Ectodermal cell (in vitro differentiated cells): ENCODE results near the gene RARA.
A peak's percentile ranks its signal among the peaks of the same experiment; 100 is the strongest.
"Not testable (repeated sequence)": the region's sequence is repeated elsewhere in the genome, so short reads cannot be mapped to it uniquely, and the experiment has no call there.

Experiments used
- H3K27ac ChIP-seq: 2 replicates; pipeline ENCODE4 v1.7.0; 2013; ENCODE audit warnings: mild to moderate bottlenecking, low read depth, low read length; ENCODE audit not compliant: insufficient read depth, poor library complexity, severe bottlenecking
- H3K27me3 ChIP-seq: 2 replicates; pipeline ENCODE4 v1.7.0; 2013; ENCODE audit warnings: mild to moderate bottlenecking, low read length; ENCODE audit not compliant: insufficient read depth, control insufficient read depth, poor library complexity, severe bottlenecking
- H3K36me3 ChIP-seq: one replicate; pipeline ENCODE4 v1.7.0; 2013; ENCODE audit warnings: low read length; ENCODE audit not compliant: control insufficient read depth, insufficient read depth
- H3K4me1 ChIP-seq: one replicate; pipeline ENCODE4 v1.7.0; 2013; ENCODE audit warnings: low read length; ENCODE audit not compliant: control insufficient read depth, insufficient read depth
- H3K4me3 ChIP-seq: 2 replicates; pipeline ENCODE4 v1.7.0; 2013; ENCODE audit warnings: low read depth, low read length, control low read depth; ENCODE audit not compliant: insufficient read depth
- H3K9me3 ChIP-seq: 2 replicates; pipeline ENCODE4 v1.7.0; 2013; ENCODE audit warnings: mild to moderate bottlenecking, low read length, moderate library complexity; ENCODE audit not compliant: control insufficient read depth
- WGBS, 2 experiments: methylation state at CpG; one replicate each; pipeline ENCODE4 v1.1.7; 2013; ENCODE audit warnings: missing lambda C conversion rate in 2 of 2; 5-methylcytosine and 5-hydroxymethylcytosine counted together

RARA gene

GRCh38 chr17:40361063-40361924, 52.3 kb downstream of the RARA start:
- H3K4me3 ChIP-seq = no peak overlapping the region
- H3K36me3 ChIP-seq = no peaks in the 10 kb centered on the region
- peaks cover 41% of the 10 kb centered on the region for H3K27me3 ChIP-seq
- H3K4me1 ChIP-seq = peaks cover 10% of the 10 kb centered on the region
- no peaks in the 10 kb centered on the region for H3K9me3 ChIP-seq
- H3K27ac ChIP-seq = no peak overlapping the region
- WGBS, 2 experiments = 53 to 54% methylated on average over 25 to 30 of the region's 32 CpGs

DNA sequence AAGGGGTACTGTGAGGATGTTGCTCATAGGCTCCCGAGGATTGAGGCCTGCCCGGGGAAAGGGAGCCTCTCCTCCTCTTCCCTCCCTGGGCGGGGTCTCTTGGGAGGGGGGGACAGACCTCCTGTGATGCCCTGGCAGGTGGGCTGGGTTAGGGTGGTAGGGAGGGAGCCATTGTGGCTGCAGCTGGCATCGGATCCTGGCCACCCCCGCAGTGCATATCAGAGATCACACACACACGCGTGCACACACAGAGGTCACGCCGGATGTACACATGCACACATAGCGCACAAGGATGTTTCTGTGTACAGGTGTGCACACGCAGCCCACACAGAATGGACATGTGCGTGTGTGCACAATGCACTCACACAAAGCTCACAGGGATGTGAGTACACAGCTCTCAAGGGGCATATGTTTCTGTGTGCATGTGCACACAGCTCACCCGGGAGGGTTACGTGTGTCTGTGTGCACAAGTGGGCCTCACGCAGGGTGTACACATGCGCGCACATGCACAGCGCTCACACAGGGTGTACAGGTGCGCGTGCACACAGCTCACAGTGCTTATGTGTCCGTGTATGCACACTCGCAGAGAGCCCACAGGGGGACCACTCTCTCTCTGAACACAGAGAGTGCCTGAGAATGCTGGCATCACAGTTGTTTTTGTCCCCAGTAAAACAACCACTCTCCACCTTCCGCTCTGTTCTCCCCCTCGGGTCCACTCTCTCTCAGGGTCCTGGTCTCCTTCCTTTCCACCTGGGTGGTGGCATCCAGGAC, 53.1 kb downstream of the RARA start:
- Histone ChIP-seq H3K36me3 (no peaks in the 10 kb centered on the region), H3K27ac (no peak overlapping the region), H3K4me1 (peaks cover 10% of the 10 kb centered on the region), H3K27me3 (peaks cover 41% of the 10 kb centered on the region), H3K9me3 (no peaks in the 10 kb centered on the region), H3K4me3 (peak overlapping the region; percentile 51)
- WGBS, 2 experiments = 79 to 82% methylated on average over 23 to 24 of the region's 24 CpGs

DNA sequence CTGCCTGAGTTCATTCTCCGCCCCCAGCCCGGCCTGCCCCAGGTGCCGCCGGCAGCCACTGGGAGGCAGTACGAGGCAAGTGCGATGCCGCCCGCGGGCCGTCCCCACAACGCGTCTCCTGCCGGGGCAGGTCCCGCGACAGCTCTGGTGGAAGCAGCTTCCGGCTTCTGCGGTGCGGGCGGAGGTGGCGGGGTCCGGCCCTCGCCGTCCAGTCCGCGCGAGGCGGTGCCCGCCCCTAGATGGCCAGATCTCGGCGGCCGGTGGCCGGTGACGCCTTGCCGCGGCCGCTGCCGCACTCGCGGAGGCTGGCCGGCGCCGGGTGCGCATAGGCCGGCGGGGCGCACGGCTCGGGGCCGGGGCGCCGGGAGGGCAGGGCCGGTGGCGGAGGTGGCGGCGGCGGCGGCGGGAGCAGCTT, 53.7 kb downstream of the RARA start:
- 1% methylated on average over 58 of the region's 58 CpGs for WGBS, 2 experiments
- Histone ChIP-seq H3K36me3 (no peaks in the 10 kb centered on the region), H3K4me1 (peaks cover 10% of the 10 kb centered on the region), H3K27ac (no peak overlapping the region), H3K4me3 (peak overlapping the region; percentile 51), H3K27me3 (peaks cover 41% of the 10 kb centered on the region), H3K9me3 (no peaks in the 10 kb centered on the region)

GRCh38 chr17:40363111-40363827, 54.3 kb downstream of the RARA start:
- Histone ChIP-seq H3K9me3 (no peaks in the 10 kb centered on the region), H3K4me3 (peak overlapping the region; percentile 51), H3K27ac (no peak overlapping the region), H3K27me3 (peaks cover 41% of the 10 kb centered on the region), H3K36me3 (no peaks in the 10 kb centered on the region), H3K4me1 (peaks cover 10% of the 10 kb centered on the region)
- 1% methylated on average over 91 of the region's 91 CpGs for WGBS, 2 experiments

DNA sequence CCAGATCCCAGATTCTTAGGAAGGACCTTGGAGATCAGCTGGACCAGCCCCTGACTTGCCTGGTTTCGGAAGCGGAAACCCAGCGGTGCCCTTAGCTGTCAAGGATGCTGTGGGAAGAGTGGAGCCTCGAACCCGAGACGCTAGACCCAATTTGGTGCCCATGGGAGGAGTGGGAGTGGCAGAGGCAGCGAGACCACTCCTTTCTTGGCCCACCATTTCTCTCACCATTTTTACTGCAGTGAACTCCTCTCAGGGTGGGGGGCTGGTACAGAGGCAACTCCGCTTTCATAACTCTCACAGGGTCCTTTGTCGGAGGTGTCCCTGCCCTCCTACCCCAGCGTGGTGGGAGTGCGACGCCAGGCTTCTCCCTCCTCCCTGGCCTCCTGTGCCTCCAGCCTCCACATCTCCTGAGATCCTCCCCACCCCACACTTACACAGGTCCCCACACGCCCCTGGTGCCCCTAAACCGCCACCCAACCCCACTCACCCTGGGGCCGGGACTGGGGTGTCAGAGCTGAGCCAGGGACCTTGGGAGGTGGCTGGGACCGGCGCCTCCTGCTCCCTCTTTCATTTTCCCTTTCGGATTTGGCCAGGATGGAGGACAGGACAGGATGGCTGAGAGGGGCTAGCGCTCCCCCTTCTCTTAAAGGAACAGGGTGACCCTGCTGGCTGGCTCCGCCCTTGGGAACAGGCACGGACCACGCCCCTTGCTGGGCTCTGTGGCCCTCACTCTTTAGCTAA, 55.3 kb downstream of the RARA start, which contains the start of gene GJD3:
GJD3 (minus strand) TSS at position 617 of the 741 bp plus-strand sequence. CDS start 922 bp downstream, outside the sequence.
- Histone ChIP-seq H3K27me3 (peaks cover 41% of the 10 kb centered on the region), H3K27ac (no peak within 1 kb of the TSS), H3K36me3 (no peaks in the 10 kb centered on the region), H3K4me1 (peaks cover 10% of the 10 kb centered on the region), H3K9me3 (no peaks in the 10 kb centered on the region), H3K4me3 (peak within 1 kb of the TSS; percentile 51)
- WGBS, 2 experiments = 47 to 48% methylated on average over 22 of the region's 22 CpGs

DNA sequence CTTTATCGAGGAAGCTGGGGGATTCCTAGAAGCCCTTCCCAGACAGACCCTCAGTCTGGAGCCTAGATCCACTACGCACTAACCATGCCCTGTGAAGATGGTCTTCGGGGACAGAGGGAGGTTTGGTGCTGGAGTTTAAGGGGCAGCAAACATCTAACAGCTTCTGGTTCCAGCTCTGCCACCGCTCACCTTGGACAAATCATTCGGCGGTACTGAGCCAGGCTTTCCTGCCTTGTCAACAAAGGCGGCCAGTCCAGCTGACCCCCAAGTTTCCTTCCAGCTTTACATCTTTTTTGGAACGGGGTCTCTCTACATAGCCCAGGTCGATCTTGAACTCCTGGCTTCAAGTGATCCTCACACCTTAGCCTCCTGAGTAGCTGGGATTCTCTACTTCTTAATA, 55.9 kb downstream of the RARA start:
- peaks cover 41% of the 10 kb centered on the region for H3K27me3 ChIP-seq
- 80 to 81% methylated on average over 9 of the region's 9 CpGs for WGBS, 2 experiments
- H3K27ac ChIP-seq = no peak overlapping the region
- H3K9me3 ChIP-seq = no peaks in the 10 kb centered on the region
- H3K4me1 ChIP-seq = peaks cover 10% of the 10 kb centered on the region
- H3K4me3 ChIP-seq = no peak overlapping the region
- no peaks in the 10 kb centered on the region for H3K36me3 ChIP-seq

DNA sequence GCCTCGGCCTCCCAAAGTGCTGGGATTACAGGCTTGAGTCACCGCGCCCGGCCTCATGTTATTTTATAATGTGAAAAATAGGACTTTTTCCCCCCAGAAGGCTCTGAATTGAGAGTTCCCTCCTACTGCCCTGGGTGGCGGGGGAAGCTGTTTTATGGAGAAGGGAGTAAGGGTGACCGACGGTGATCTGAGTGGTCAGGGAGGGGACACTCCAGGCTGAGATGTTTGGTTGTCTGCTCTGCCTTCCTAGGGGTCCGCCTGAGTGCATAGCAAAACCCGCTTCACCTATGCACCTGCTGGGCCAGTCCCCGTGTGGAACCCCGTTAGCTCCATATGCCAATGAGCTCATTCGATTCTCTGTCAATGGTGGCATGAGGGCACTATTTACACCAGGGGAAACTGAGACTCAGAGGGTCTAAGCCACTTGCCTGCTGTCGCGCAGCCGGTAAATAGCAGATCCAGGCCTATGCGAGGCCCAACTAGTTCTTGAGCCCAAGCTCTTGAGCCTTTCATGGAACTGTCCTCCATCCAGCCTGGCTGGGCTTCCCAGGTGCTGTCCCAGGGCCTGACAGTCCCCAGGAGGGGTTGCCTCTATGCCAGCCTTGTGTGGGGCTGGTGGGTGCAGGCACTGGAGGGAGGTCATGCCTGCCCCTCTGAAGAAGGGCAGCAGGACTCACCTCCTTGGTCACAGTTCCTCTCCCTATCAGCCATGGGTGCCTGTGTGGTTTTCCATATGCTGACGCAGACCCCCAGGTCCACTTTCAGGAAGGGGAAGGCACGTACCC, 57.3 kb downstream of the RARA start:
- WGBS, 2 experiments = 93 to 94% methylated on average over 18 of the region's 18 CpGs
- Histone ChIP-seq H3K27me3 (peaks cover 33% of the 10 kb centered on the region), H3K36me3 (no peaks in the 10 kb centered on the region), H3K4me3 (no peak overlapping the region), H3K9me3 (no peaks in the 10 kb centered on the region), H3K4me1 (peaks cover 10% of the 10 kb centered on the region), H3K27ac (no peak overlapping the region)

DNA sequence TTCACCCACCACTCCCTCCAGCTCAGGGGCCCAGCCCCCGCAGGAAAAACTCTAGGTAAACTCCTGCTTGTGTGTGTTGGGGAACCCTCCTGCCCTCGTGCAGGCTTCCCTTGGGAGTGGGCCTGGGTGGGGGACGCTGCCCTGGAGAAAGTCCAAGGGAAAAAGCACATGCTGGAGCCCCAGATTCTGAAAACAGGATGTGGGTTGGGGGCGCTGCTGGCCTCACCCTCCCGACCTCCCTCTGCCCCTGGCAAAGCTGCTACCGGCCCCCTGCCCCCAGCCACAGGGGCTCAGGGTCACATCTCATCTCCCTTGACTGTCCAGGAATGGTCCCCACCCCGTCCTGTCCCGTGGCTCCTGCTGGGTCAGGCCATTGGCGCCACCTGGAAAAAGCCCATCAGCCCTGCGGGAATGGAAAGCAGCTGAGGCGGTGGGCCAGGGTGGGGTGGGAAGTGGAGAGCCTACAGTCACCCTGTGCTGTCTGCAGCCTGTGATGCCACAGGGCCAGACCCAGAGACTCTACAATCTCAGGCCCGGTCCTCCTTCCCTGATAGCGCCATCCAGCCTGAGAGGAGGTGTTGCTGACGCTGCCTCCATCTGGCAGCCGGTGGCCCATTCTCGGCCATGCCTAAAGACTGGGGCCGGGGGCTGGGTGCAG, 58.0 kb downstream of the RARA start:
- no peak overlapping the region for H3K27ac ChIP-seq
- no peaks in the 10 kb centered on the region for H3K36me3 ChIP-seq
- WGBS, 2 experiments = 83 to 86% methylated on average over 17 of the region's 17 CpGs
- peaks cover 8% of the 10 kb centered on the region for H3K4me1 ChIP-seq
- H3K27me3 ChIP-seq = peaks cover 27% of the 10 kb centered on the region
- no peak overlapping the region for H3K4me3 ChIP-seq
- no peaks in the 10 kb centered on the region for H3K9me3 ChIP-seq

DNA sequence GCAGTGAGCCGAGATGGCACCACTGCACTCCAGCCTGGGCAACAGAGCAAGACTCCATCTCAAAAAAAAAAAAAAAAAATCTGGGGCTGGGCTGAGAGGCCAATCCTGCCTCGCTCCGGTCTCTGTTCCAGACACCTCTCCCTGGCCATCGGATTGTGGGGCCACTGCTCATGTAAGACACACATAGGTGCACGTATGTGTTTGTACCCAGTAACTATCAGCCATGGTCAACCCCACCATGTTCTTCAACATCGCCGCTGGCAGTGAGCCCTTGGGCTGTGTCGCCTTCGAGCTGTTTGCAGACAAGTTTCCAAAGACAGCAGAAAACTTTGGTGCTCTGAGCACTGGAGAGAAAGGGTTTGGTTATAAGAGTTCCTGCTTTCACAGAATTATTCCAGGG, 58.7 kb downstream of the RARA start:
- WGBS, 2 experiments = 91 to 93% methylated on average over 9 of the region's 9 CpGs
- not testable (repeated sequence) for H3K27ac ChIP-seq, H3K4me3 ChIP-seq, H3K4me1 ChIP-seq, H3K9me3 ChIP-seq, H3K36me3 ChIP-seq
- H3K27me3 ChIP-seq = peaks cover 19% of the 10 kb centered on the region
